Inferior parietal cortex (tissue), 1 donor: ENCODE data around the gene MYDGF.
A peak's percentile ranks its signal among the peaks of the same experiment; 100 is the strongest.
"Not testable (repeated sequence)": the region's sequence is repeated elsewhere in the genome, so short reads cannot be mapped to it uniquely, and the experiment has no call there.

Experiments used
- DNase-seq: peaks from one replicate; pipeline ENCODE4 v3.0.0-alpha.2; 2016; ENCODE audit errors: extremely low spot score

The MYDGF gene

GRCh38 chr19:4699826-4700692 is 29.9 kb upstream of the MYDGF start:
- no peak for DNase-seq

- DNase-seq = no peak
Measured at GRCh38 chr19:4697304-4697703, 27.2 kb upstream of the MYDGF start.

GRCh38 chr19:4695224-4695731 is 25.1 kb upstream of the MYDGF start:
- no peak for DNase-seq

GRCh38 chr19:4694211-4694987 is 24.3 kb upstream of the MYDGF start:
- peak; percentile 38 for DNase-seq

GRCh38 chr19:4693471-4694121 is 23.5 kb upstream of the MYDGF start:
- DNase-seq = no peak

- DNase-seq = no peak
Measured at GRCh38 chr19:4693078-4693350, 22.9 kb upstream of the MYDGF start.

GRCh38 chr19:4692251-4693077 is 22.3 kb upstream of the MYDGF start:
- DNase-seq = no peak

GRCh38 chr19:4691373-4691772 is 21.2 kb upstream of the MYDGF start:
- DNase-seq = no peak

GRCh38 chr19:4690361-4690760 is 20.2 kb upstream of the MYDGF start:
- no peak for DNase-seq

- DNase-seq = no peak
Measured at GRCh38 chr19:4689403-4689802, 19.3 kb upstream of the MYDGF start.

- DNase-seq = no peak
Measured at GRCh38 chr19:4688587-4688986, 18.4 kb upstream of the MYDGF start.

- DNase-seq = no peak
Measured at GRCh38 chr19:4687396-4687795, 17.3 kb upstream of the MYDGF start.

GRCh38 chr19:4686700-4687099 is 16.6 kb upstream of the MYDGF start:
- no peak for DNase-seq

GRCh38 chr19:4684312-4685095 is 14.4 kb upstream of the MYDGF start:
- DNase-seq = no peak

GRCh38 chr19:4682417-4683200 is 12.5 kb upstream of the MYDGF start:
- DNase-seq = no peak

- DNase-seq = not testable (repeated sequence)
Measured at GRCh38 chr19:4680021-4680420, 9.9 kb upstream of the MYDGF start.

- no peak for DNase-seq
Measured at GRCh38 chr19:4678881-4679790, 9.0 kb upstream of the MYDGF start.

GRCh38 chr19:4676955-4677731 is 7.0 kb upstream of the MYDGF start:
- peak; percentile 34 for DNase-seq
